ENCODE results near the gene APOBEC2. TPM values are rescaled to one million over a fixed set of nuclear protein-coding genes. Genes with fewer than 3 reads are reported as not detected.

The APOBEC2 gene
- total and polyA plus RNA-seq, 2 of the 13 experiments (the other 11 are each of a cell fraction or from before 2014, with no cell fraction given) = 0.09 TPM; not detected in 1

DNA sequence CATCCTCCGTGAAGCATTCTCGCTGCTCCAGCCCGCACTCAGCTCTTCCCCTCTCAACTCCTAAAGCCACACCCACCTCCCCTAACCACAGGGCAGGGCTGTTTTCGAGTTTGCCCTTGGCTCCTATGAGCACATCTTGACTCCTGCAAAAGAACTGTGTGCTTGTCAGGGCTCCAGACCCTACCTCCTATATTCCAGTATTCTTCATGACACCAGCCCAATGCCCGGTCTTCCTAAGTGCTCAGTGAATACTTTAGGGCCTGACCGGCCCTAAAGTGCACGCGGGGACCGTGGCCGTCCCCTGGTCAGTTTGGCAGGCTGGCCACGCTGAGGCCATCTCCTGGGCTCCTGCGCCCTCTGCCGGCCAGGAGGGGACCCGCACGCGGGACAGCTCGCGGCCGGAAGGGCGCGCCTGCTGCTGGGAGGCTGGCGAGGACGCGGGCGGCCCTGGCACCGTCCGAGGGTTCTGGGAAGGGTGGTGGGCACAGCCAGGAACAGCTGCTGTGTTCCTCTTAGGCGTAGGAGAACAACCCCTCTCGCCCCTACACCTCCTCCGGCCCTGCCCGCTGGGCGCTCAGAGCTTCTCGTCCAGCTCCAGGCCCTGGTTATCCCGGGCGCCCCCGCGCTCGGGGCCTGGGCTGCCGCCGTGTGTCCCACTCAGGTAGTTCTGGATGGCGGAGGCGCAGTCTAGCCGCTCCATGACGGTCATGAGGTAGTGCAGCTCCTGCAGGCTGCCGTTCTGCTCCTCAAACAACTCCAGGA, 25.0 kb upstream of the APOBEC2 start (continued):
- TF ChIP-seq, protein P1, sequence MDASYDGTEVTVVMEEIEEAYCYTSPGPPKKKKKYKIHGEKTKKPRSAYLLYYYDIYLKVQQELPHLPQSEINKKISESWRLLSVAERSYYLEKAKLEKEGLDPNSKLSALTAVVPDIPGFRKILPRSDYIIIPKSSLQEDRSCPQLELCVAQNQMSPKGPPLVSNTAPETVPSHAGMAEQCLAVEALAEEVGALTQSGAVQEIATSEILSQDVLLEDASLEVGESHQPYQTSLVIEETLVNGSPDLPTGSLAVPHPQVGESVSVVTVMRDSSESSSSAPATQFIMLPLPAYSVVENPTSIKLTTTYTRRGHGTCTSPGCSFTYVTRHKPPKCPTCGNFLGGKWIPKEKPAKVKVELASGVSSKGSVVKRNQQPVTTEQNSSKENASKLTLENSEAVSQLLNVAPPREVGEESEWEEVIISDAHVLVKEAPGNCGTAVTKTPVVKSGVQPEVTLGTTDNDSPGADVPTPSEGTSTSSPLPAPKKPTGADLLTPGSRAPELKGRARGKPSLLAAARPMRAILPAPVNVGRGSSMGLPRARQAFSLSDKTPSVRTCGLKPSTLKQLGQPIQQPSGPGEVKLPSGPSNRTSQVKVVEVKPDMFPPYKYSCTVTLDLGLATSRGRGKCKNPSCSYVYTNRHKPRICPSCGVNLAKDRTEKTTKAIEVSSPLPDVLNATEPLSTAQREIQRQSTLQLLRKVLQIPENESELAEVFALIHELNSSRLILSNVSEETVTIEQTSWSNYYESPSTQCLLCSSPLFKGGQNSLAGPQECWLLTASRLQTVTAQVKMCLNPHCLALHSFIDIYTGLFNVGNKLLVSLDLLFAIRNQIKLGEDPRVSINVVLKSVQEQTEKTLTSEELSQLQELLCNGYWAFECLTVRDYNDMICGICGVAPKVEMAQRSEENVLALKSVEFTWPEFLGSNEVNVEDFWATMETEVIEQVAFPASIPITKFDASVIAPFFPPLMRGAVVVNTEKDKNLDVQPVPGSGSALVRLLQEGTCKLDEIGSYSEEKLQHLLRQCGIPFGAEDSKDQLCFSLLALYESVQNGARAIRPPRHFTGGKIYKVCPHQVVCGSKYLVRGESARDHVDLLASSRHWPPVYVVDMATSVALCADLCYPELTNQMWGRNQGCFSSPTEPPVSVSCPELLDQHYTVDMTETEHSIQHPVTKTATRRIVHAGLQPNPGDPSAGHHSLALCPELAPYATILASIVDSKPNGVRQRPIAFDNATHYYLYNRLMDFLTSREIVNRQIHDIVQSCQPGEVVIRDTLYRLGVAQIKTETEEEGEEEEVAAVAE (CRISPR knock-in tag; IDR thresholded peaks at IDR 0.05; ENCODE audit: borderline replicate concordance) = no peak
- TF ChIP-seq GABPB1 (CRISPR knock-in tag; IDR thresholded peaks at IDR 0.05) (peak; percentile 87), POLR2A (IDR thresholded peaks at IDR 0.05; ENCODE audit: insufficient read depth in 1 of 2, low read depth in 2 of 2, low read length in 2 of 2) (no peak), MXI1 (IDR thresholded peaks at IDR 0.05; ENCODE audit: borderline replicate concordance, low read depth, low read length) (peak; percentile 44; the same call in 1 of the 3 replicates), ZNF75D (CRISPR knock-in tag; IDR thresholded peaks at IDR 0.05; ENCODE audit: borderline replicate concordance) (no peak), JUNB (CRISPR knock-in tag; IDR thresholded peaks at IDR 0.05; ENCODE audit: borderline replicate concordance) (no peak), GTF2F1 (IDR thresholded peaks at IDR 0.05; ENCODE audit: low read length) (no peak), SIN3B (IDR thresholded peaks at IDR 0.05; ENCODE audit: low read length) (no peak), AGO1 (IDR thresholded peaks at IDR 0.05; ENCODE audit: low read depth, low read length, poor library complexity, severe bottlenecking) (peak; percentile 70), ZNF557 (CRISPR knock-in tag; IDR thresholded peaks at IDR 0.05) (no peak), MZF1 (CRISPR knock-in tag; IDR thresholded peaks at IDR 0.05; ENCODE audit: borderline replicate concordance) (no peak), ZNF644 (CRISPR knock-in tag; IDR thresholded peaks at IDR 0.05; ENCODE audit: low read depth) (0 out of 2 replicates have a peak, but pooled peaks have one; percentile 24)
- TF ChIP-seq, protein P2, sequence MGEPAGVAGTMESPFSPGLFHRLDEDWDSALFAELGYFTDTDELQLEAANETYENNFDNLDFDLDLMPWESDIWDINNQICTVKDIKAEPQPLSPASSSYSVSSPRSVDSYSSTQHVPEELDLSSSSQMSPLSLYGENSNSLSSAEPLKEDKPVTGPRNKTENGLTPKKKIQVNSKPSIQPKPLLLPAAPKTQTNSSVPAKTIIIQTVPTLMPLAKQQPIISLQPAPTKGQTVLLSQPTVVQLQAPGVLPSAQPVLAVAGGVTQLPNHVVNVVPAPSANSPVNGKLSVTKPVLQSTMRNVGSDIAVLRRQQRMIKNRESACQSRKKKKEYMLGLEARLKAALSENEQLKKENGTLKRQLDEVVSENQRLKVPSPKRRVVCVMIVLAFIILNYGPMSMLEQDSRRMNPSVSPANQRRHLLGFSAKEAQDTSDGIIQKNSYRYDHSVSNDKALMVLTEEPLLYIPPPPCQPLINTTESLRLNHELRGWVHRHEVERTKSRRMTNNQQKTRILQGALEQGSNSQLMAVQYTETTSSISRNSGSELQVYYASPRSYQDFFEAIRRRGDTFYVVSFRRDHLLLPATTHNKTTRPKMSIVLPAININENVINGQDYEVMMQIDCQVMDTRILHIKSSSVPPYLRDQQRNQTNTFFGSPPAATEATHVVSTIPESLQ (CRISPR knock-in tag; conservative IDR thresholded peaks at IDR 0.05) = no peak
- TF ChIP-seq, protein P3, sequence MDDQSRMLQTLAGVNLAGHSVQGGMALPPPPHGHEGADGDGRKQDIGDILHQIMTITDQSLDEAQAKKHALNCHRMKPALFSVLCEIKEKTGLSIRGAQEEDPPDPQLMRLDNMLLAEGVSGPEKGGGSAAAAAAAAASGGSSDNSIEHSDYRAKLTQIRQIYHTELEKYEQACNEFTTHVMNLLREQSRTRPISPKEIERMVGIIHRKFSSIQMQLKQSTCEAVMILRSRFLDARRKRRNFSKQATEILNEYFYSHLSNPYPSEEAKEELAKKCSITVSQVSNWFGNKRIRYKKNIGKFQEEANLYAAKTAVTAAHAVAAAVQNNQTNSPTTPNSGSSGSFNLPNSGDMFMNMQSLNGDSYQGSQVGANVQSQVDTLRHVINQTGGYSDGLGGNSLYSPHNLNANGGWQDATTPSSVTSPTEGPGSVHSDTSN (CRISPR knock-in tag; IDR thresholded peaks at IDR 0.05; ENCODE audit: borderline replicate concordance) = peak; percentile 37; the same call in 1 of the 2 replicates
- TF ChIP-seq, protein P4, sequence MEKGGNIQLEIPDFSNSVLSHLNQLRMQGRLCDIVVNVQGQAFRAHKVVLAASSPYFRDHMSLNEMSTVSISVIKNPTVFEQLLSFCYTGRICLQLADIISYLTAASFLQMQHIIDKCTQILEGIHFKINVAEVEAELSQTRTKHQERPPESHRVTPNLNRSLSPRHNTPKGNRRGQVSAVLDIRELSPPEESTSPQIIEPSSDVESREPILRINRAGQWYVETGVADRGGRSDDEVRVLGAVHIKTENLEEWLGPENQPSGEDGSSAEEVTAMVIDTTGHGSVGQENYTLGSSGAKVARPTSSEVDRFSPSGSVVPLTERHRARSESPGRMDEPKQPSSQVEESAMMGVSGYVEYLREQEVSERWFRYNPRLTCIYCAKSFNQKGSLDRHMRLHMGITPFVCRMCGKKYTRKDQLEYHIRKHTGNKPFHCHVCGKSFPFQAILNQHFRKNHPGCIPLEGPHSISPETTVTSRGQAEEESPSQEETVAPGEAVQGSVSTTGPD (CRISPR knock-in tag; IDR thresholded peaks at IDR 0.05) = no peak
- TF ChIP-seq, protein P5, sequence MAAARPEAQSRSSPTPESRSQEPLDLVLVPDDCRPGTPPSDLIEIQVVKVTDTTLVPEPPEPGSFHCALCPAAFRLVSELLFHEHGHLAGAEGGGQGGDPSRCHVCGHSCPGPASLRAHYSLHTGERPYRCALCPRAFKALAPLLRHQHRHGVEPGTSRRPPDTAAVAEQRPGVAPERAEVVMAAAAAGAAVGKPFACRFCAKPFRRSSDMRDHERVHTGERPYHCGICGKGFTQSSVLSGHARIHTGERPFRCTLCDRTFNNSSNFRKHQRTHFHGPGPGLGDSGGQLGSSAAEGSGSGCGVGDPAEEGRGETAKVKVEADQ (CRISPR knock-in tag; IDR thresholded peaks at IDR 0.05; ENCODE audit: borderline replicate concordance) = no peak
- TF ChIP-seq, protein P6, sequence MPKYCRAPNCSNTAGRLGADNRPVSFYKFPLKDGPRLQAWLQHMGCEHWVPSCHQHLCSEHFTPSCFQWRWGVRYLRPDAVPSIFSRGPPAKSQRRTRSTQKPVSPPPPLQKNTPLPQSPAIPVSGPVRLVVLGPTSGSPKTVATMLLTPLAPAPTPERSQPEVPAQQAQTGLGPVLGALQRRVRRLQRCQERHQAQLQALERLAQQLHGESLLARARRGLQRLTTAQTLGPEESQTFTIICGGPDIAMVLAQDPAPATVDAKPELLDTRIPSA (CRISPR knock-in tag; IDR thresholded peaks at IDR 0.05; ENCODE audit: borderline replicate concordance) = peak; percentile 54; the same call in 1 of the 2 replicates
